HL-60 (cell line): ENCODE results near the gene CD276.

Experiments used
- DNase-seq, 2 experiments: peaks; one replicate each; pipeline ENCODE4 v3.0.0-alpha.2; 2010 to 2020; ENCODE audit warnings: low read depth in 1 of 2, low spot score in 1 of 2
- H3K27ac ChIP-seq: fragments of 250-450 bp; sonication (Bioruptor Pico); replicated peaks from 2 replicates; pipeline ENCODE4 v1.5.1; 2020; ENCODE audit warnings: mild to moderate bottlenecking, moderate library complexity
- H3K27me3 ChIP-seq: fragments of 250-450 bp; sonication (Bioruptor Pico); 2 replicates; pipeline ENCODE4 v1.5.1; 2021; ENCODE audit warnings: mild to moderate bottlenecking, moderate library complexity; ENCODE audit not compliant: insufficient read depth, poor library complexity, severe bottlenecking
- H3K4me3 ChIP-seq: replicated peaks from 2 replicates; pipeline ENCODE4 v1.5.1; 2011; ENCODE audit warnings: mild to moderate bottlenecking, control low read depth, low read length; ENCODE audit not compliant: insufficient read depth
- CTCF ChIP-seq: IDR thresholded peaks from one replicate; pipeline ENCODE4 v1.5.1; 2011; ENCODE audit warnings: low read length, control low read depth, inconsistent platforms; ENCODE audit not compliant: insufficient read depth
- GABPA ChIP-seq: IDR thresholded peaks from 2 replicates; pipeline ENCODE4 v1.6.1; 2012; ENCODE audit warnings: low read depth
- POLR2AphosphoS5 ChIP-seq: IDR thresholded peaks from 2 replicates; pipeline ENCODE4 v1.6.1; 2012; ENCODE audit warnings: low read depth
- REST ChIP-seq: IDR thresholded peaks from 2 replicates; pipeline ENCODE4 v1.6.1; 2012; ENCODE audit warnings: low read depth; ENCODE audit not compliant: insufficient replicate concordance
- SPI1 ChIP-seq: IDR thresholded peaks from 2 replicates; pipeline ENCODE4 v1.6.1; 2012; ENCODE audit warnings: low read depth, mild to moderate bottlenecking, borderline replicate concordance

The CD276 gene

GRCh38 chr15:73710321-73710720 is 26.1 kb downstream of the CD276 start:
- TF ChIP-seq POLR2AphosphoS5 (no peak), GABPA (no peak), CTCF (no peak), REST (no peak), SPI1 (no peak)
- H3K27ac ChIP-seq = no peak overlapping the region

GRCh38 chr15:73711526-73711925 is 27.3 kb downstream of the CD276 start:
- no peaks in the 10 kb centered on the region for H3K27me3 ChIP-seq
- no peak for DNase-seq
- H3K27ac ChIP-seq = no peak overlapping the region
- H3K4me3 ChIP-seq = no peak overlapping the region
- TF ChIP-seq SPI1 (no peak), REST (no peak), GABPA (no peak), CTCF (no peak), POLR2AphosphoS5 (no peak)

More at GRCh38 chr15:73710321-73710720, 26.1 kb downstream of the CD276 start:
- H3K4me3 ChIP-seq = no peak overlapping the region
- DNase-seq = no peak
- no peaks in the 10 kb centered on the region for H3K27me3 ChIP-seq

GRCh38 chr15:73712107-73712506 is 27.9 kb downstream of the CD276 start:
- TF ChIP-seq REST = no peak
- no peak for TF ChIP-seq POLR2AphosphoS5
- no peak for TF ChIP-seq CTCF
- no peak for TF ChIP-seq GABPA
- no peak for TF ChIP-seq SPI1
- no peak for DNase-seq

More at GRCh38 chr15:73712107-73712506, 27.9 kb downstream of the CD276 start:
- Histone ChIP-seq H3K27me3 (no peaks in the 10 kb centered on the region), H3K27ac (no peak overlapping the region), H3K4me3 (no peak overlapping the region)
